Measurements from ENCODE around the gene ATP6V1F.

ATP6V1F gene

GRCh38 chr7:128831178-128831993 is 31.3 kb upstream of the ATP6V1F start:
- H3K36me3 Mint-ChIP-seq (ENCODE audit: low read depth) = no peaks in the 10 kb centered on the region
- H3K9me3 Mint-ChIP-seq = no peaks in the 10 kb centered on the region
- peaks cover 42% of the 10 kb centered on the region for H3K4me1 Mint-ChIP-seq (ENCODE audit: low read depth)
- no peak overlapping the region for H3K4me3 Mint-ChIP-seq
- H3K27me3 Mint-ChIP-seq = peaks cover 85% of the 10 kb centered on the region
- intact Hi-C loops (cut with micrococcal nuclease) = no loop called here
- H3K27ac Mint-ChIP-seq = no peak overlapping the region

GRCh38 chr7:128831994-128832879 is 30.4 kb upstream of the ATP6V1F start:
- Mint-ChIP-seq H3K27ac (no peak overlapping the region), H3K27me3 (peaks cover 77% of the 10 kb centered on the region), H3K4me1 (ENCODE audit: low read depth) (peaks cover 42% of the 10 kb centered on the region), H3K9me3 (no peaks in the 10 kb centered on the region), H3K36me3 (ENCODE audit: low read depth) (no peaks in the 10 kb centered on the region), H3K4me3 (no peak overlapping the region)
- intact Hi-C loops (cut with micrococcal nuclease) = no loop called here

GRCh38 chr7:128832880-128833147 is 29.8 kb upstream of the ATP6V1F start:
- intact Hi-C loops (cut with micrococcal nuclease) = no loop called here
- Mint-ChIP-seq H3K36me3 (ENCODE audit: low read depth) (no peaks in the 10 kb centered on the region), H3K4me3 (no peak overlapping the region), H3K27ac (no peak overlapping the region), H3K9me3 (no peaks in the 10 kb centered on the region), H3K27me3 (peaks cover 72% of the 10 kb centered on the region), H3K4me1 (ENCODE audit: low read depth) (peaks cover 42% of the 10 kb centered on the region)

GRCh38 chr7:128833148-128833945 is 29.3 kb upstream of the ATP6V1F start:
- no peak overlapping the region for H3K27ac Mint-ChIP-seq
- H3K4me3 Mint-ChIP-seq = no peak overlapping the region
- H3K27me3 Mint-ChIP-seq = peaks cover 67% of the 10 kb centered on the region
- intact Hi-C loops (cut with micrococcal nuclease) = no loop called here
- H3K9me3 Mint-ChIP-seq = no peaks in the 10 kb centered on the region
- peaks cover 42% of the 10 kb centered on the region for H3K4me1 Mint-ChIP-seq (ENCODE audit: low read depth)
- no peaks in the 10 kb centered on the region for H3K36me3 Mint-ChIP-seq (ENCODE audit: low read depth)

- Mint-ChIP-seq H3K27ac (no peak overlapping the region), H3K9me3 (no peaks in the 10 kb centered on the region), H3K36me3 (ENCODE audit: low read depth) (no peaks in the 10 kb centered on the region), H3K4me3 (no peak overlapping the region), H3K27me3 (peaks cover 62% of the 10 kb centered on the region), H3K4me1 (ENCODE audit: low read depth) (peaks cover 42% of the 10 kb centered on the region)
- intact Hi-C loops (cut with micrococcal nuclease) = no loop called here
Observed at GRCh38 chr7:128833946-128834325, 28.7 kb upstream of the ATP6V1F start.

- no peak overlapping the region for H3K4me3 Mint-ChIP-seq
- H3K4me1 Mint-ChIP-seq (ENCODE audit: low read depth) = peaks cover 34% of the 10 kb centered on the region
- H3K27me3 Mint-ChIP-seq = peaks cover 51% of the 10 kb centered on the region
- intact Hi-C loops (cut with micrococcal nuclease) = no loop called here
- H3K9me3 Mint-ChIP-seq = no peaks in the 10 kb centered on the region
- no peak overlapping the region for H3K27ac Mint-ChIP-seq
- no peaks in the 10 kb centered on the region for H3K36me3 Mint-ChIP-seq (ENCODE audit: low read depth)
Observed at GRCh38 chr7:128835231-128835751, 27.4 kb upstream of the ATP6V1F start.

GRCh38 chr7:128835790-128836641 is 26.6 kb upstream of the ATP6V1F start:
- Mint-ChIP-seq H3K36me3 (ENCODE audit: low read depth) (no peaks in the 10 kb centered on the region), H3K4me3 (no peak overlapping the region), H3K4me1 (ENCODE audit: low read depth) (peaks cover 27% of the 10 kb centered on the region), H3K27me3 (peaks cover 44% of the 10 kb centered on the region), H3K27ac (no peak overlapping the region), H3K9me3 (no peaks in the 10 kb centered on the region)
- intact Hi-C loops (cut with micrococcal nuclease) = no loop called here

GRCh38 chr7:128836729-128837348 is 25.8 kb upstream of the ATP6V1F start:
- Mint-ChIP-seq H3K9me3 (no peaks in the 10 kb centered on the region), H3K27ac (no peak overlapping the region), H3K36me3 (ENCODE audit: low read depth) (no peaks in the 10 kb centered on the region), H3K4me3 (no peak overlapping the region), H3K27me3 (peaks cover 36% of the 10 kb centered on the region), H3K4me1 (ENCODE audit: low read depth) (peaks cover 21% of the 10 kb centered on the region)
- intact Hi-C loops (cut with micrococcal nuclease) = no loop called here

- H3K27ac Mint-ChIP-seq = no peak overlapping the region
Observed at GRCh38 chr7:128837521-128837921, 25.1 kb upstream of the ATP6V1F start.

GRCh38 chr7:128838109-128838779 is 24.4 kb upstream of the ATP6V1F start:
- Mint-ChIP-seq H3K4me3 (no peak overlapping the region), H3K27ac (no peak overlapping the region), H3K36me3 (ENCODE audit: low read depth) (no peaks in the 10 kb centered on the region), H3K4me1 (ENCODE audit: low read depth) (peaks cover 11% of the 10 kb centered on the region), H3K27me3 (peaks cover 23% of the 10 kb centered on the region), H3K9me3 (no peaks in the 10 kb centered on the region)
- intact Hi-C loops (cut with micrococcal nuclease) = no loop called here

More at GRCh38 chr7:128837521-128837921, 25.1 kb upstream of the ATP6V1F start:
- Mint-ChIP-seq H3K4me3 (no peak overlapping the region), H3K36me3 (ENCODE audit: low read depth) (no peaks in the 10 kb centered on the region), H3K9me3 (no peaks in the 10 kb centered on the region), H3K27me3 (peaks cover 30% of the 10 kb centered on the region), H3K4me1 (ENCODE audit: low read depth) (peaks cover 19% of the 10 kb centered on the region)
- intact Hi-C loops (cut with micrococcal nuclease) = no loop called here

- intact Hi-C loops (cut with micrococcal nuclease) = no loop called here
- Mint-ChIP-seq H3K4me1 (ENCODE audit: low read depth) (peaks cover 6% of the 10 kb centered on the region), H3K9me3 (no peaks in the 10 kb centered on the region), H3K36me3 (ENCODE audit: low read depth) (no peaks in the 10 kb centered on the region), H3K27ac (no peak overlapping the region), H3K27me3 (peaks cover 14% of the 10 kb centered on the region), H3K4me3 (no peak overlapping the region)
Observed at GRCh38 chr7:128838981-128839731, 23.5 kb upstream of the ATP6V1F start.

- Mint-ChIP-seq H3K36me3 (ENCODE audit: low read depth) (no peaks in the 10 kb centered on the region), H3K4me1 (ENCODE audit: low read depth) (peaks cover 6% of the 10 kb centered on the region), H3K27ac (no peak overlapping the region), H3K4me3 (no peak overlapping the region), H3K9me3 (no peaks in the 10 kb centered on the region), H3K27me3 (peaks cover 10% of the 10 kb centered on the region)
- intact Hi-C loops (cut with micrococcal nuclease) = loop anchor here (5.0 kb wide), 1 partner anchor 43 kb away; no protein-coding TSS in a partner anchor
Observed at GRCh38 chr7:128839751-128840177, 22.9 kb upstream of the ATP6V1F start.

Measured in dendritic cell treated with granulocyte-macrophage colony-stimulating factor and Interleukin-4, amounts not matched to agents 40 ng/mL and 50 ng/mL, for 4 days (primary cell).